Spleen (tissue), 11 donors: ENCODE data around the gene AGAP2. TPM values are rescaled to one million over a fixed set of nuclear protein-coding genes. Genes with fewer than 3 reads are reported as not detected.

Experiments used
- DNase-seq: peaks from one replicate; pipeline ENCODE4 v3.0.0-alpha.2; 2020
- H3K27ac ChIP-seq, 8 donors: fragments of 200-600 bp; sonication (generic) in 7 of 8; 1 replicate in 4 of 8; 2 replicates in 4 of 8; pipeline versions ENCODE4 v1.5.0 to v1.8.0; 2016 to 2021; ENCODE audit warnings: inconsistent platforms in 4 of 8, mild to moderate bottlenecking in 4 of 8, moderate library complexity in 1 of 8
- H3K27me3 ChIP-seq, 7 donors: fragments of 200-600 bp; sonication (generic) in 6 of 7; replicated peaks in 1 of 7; 1 replicate in 4 of 7; 2 replicates in 3 of 7; pipeline versions ENCODE4 v1.5.0 to v1.8.0; 2016 to 2021; ENCODE audit warnings: inconsistent platforms in 3 of 7, mild to moderate bottlenecking in 1 of 7
- H3K36me3 ChIP-seq, 6 donors: fragments of 200-600 bp; sonication (generic) in 5 of 6; 1 replicate in 4 of 6; 2 replicates in 2 of 6; pipeline versions ENCODE4 v1.5.0 to v1.8.0; 2016 to 2021; ENCODE audit warnings: inconsistent platforms in 2 of 6
- H3K4me1 ChIP-seq, 6 donors: fragments of 200-600 bp; sonication (generic) in 5 of 6; 1 replicate in 3 of 6; 2 replicates in 3 of 6; pipeline versions ENCODE4 v1.5.0 to v1.8.0; 2016 to 2021; ENCODE audit warnings: inconsistent platforms in 3 of 6
- H3K4me3 ChIP-seq, 8 donors: fragments of 200-600 bp; sonication (generic) in 7 of 8; 1 replicate in 4 of 8; 2 replicates in 4 of 8; pipeline versions ENCODE4 v1.5.0 to v1.8.0; 2016 to 2021; ENCODE audit warnings: inconsistent platforms in 4 of 8, mild to moderate bottlenecking in 4 of 8, moderate library complexity in 2 of 8
- H3K9me3 ChIP-seq, 8 donors: fragments of 200-600 bp; sonication (generic) in 7 of 8; 1 replicate in 4 of 8; 2 replicates in 4 of 8; pipeline versions ENCODE4 v1.5.0 to v1.8.0; 2016 to 2021; ENCODE audit warnings: inconsistent platforms in 4 of 8
- CTCF ChIP-seq, 11 experiments: fragments of 200-600 bp in 7 of 11; fragments of 450-650 bp in 4 of 11; sonication (generic) in 4 of 11; IDR thresholded peaks in 8 of 11; conservative IDR thresholded peaks in 3 of 11; 1 replicate in 7 of 11; 2 replicates in 4 of 11; pipeline versions ENCODE4 v1.4.0 to v1.8.0; 2016 to 2021; ENCODE audit warnings: antibody characterized with exemption in 11 of 11, inconsistent platforms in 4 of 11, mild to moderate bottlenecking in 1 of 11
- POLR2A ChIP-seq, 3 donors: fragments of 450-650 bp; IDR thresholded peaks; one replicate each; pipeline ENCODE4 v1.5.1; 2017; ENCODE audit warnings: antibody characterized with exemption in 3 of 3, mild to moderate bottlenecking in 1 of 3
- POLR2AphosphoS5 ChIP-seq, 3 donors: sonication (generic); formaldehyde crosslinking; IDR thresholded peaks; one replicate each; pipeline ENCODE4 v1.5.1; 2017; ENCODE audit warnings: antibody characterized with exemption in 3 of 3
- WGBS, 5 donors: extraction: QIAGEN DNeasy Blood & Tissue Kit in 3 of 5; methylation state at CpG; one replicate each; pipeline versions ENCODE4 v1.1.5 to v1.1.7; 2013 to 2018; 5-methylcytosine and 5-hydroxymethylcytosine counted together
- intact Hi-C: fragments of 100-400 bp; cut with DNase I; formaldehyde crosslinking; loops from one replicate; pipeline ENCODE4 v1.15.0; 2023; ENCODE audit warnings: low total_unique reads
- polyA plus RNA-seq, 3 donors: library from polyadenylated mRNA; stranded (reverse); fragments of 200-250 nt; gene quantifications; one replicate each; pipeline ENCODE4 v1.2.1, GENCODE V29; 2013
- total RNA-seq, 7 donors: library from RNA; depleted of rRNA in 3 of 7; stranded (reverse); fragments of >200 nt in 3 of 7; fragmentation: NEBNext Ultra II Directional in 4 of 7; extraction: Animal tissue kit (Norgen Biotek cat#: 25700) in 4 of 7; gene quantifications; one replicate each; pipeline versions ENCODE4 v1.1.0 to v1.2.1, GENCODE V29; 2016 to 2021
- donor health status: healthy with polysubstance abuse.
- donor health status: DM: no; HTN: no; CAD: no; lungs with moderate emphysema.
- donor health status: DM: no; HTN: no; CAD: no.
- donor health status: Bipolar disorder and iron deficiency.
- donor health status: healthy.
- donor health status: DM: no; HTN: no; CAD: no.
- donor health status: DM: yes; HTN: yes; CAD: no.

AGAP2 gene
- total and polyA plus RNA-seq, 10 donors: 5.5 to 21.8 (median 19.2) TPM

GRCh38 chr12:57760347-57760982, 21.9 kb upstream of the AGAP2 start:
- H3K27me3 ChIP-seq: peaks cover 4 to 24% (median 17%) of the 10 kb centered on the region in 7 donors
- no peak overlapping the region for H3K27ac ChIP-seq
- no peak for DNase-seq
- peaks cover 0 to 23% (median 19%) of the 10 kb centered on the region in 6 donors for H3K36me3 ChIP-seq
- no peaks in the 10 kb centered on the region for H3K9me3 ChIP-seq
- intact Hi-C loops: no loop called here
- TF ChIP-seq POLR2AphosphoS5 (IDR thresholded peaks at IDR 0.05) (no peak), POLR2A (IDR thresholded peaks at IDR 0.05) (no peak), CTCF (IDR thresholded peaks at IDR 0.05 in 8 of 11, conservative IDR thresholded peaks at IDR 0.05 in 3 of 11) (no peak)
- H3K4me1 ChIP-seq: peaks cover 20 to 50% (median 29%) of the 10 kb centered on the region in 6 donors
- WGBS, 5 donors: 78 to 92% (median 90%) methylated on average over 3 of the region's 3 CpGs
- H3K4me3 ChIP-seq: no peak overlapping the region

GRCh38 chr12:57759360-57759980, 20.9 kb upstream of the AGAP2 start:
- no peaks in the 10 kb centered on the region for H3K9me3 ChIP-seq
- TF ChIP-seq POLR2AphosphoS5 (IDR thresholded peaks at IDR 0.05) (no peak), CTCF (IDR thresholded peaks at IDR 0.05 in 8 of 11, conservative IDR thresholded peaks at IDR 0.05 in 3 of 11) (peak in 7 of 11 experiments; percentile 22 to 59 (median 40))
- peaks cover 11 to 45% (median 22%) of the 10 kb centered on the region in 6 donors for H3K4me1 ChIP-seq
- no peak for DNase-seq
- intact Hi-C loops: no loop called here
- WGBS, 5 donors: 37 to 48% (median 41%) methylated on average over 3 of the region's 3 CpGs
- H3K36me3 ChIP-seq: peaks cover 0 to 23% (median 19%) of the 10 kb centered on the region in 6 donors
- peaks cover 0 to 24% (median 7%) of the 10 kb centered on the region in 7 donors for H3K27me3 ChIP-seq
- no peak overlapping the region for H3K4me3 ChIP-seq
- H3K27ac ChIP-seq: no peak overlapping the region

GRCh38 chr12:57758552-57759359, 20.2 kb upstream of the AGAP2 start:
- H3K4me1 ChIP-seq: peaks cover 11 to 47% (median 27%) of the 10 kb centered on the region in 6 donors
- WGBS, 5 donors: 89 to 97% (median 94%) methylated on average over 15 to 25 of the region's 25 CpGs
- H3K4me3 ChIP-seq: no peak overlapping the region
- no peak for TF ChIP-seq CTCF (IDR thresholded peaks at IDR 0.05 in 8 of 11, conservative IDR thresholded peaks at IDR 0.05 in 3 of 11)
- no peak for TF ChIP-seq POLR2A (IDR thresholded peaks at IDR 0.05)
- TF ChIP-seq POLR2AphosphoS5 (IDR thresholded peaks at IDR 0.05): peak in 1 of 3 donors; percentile 21
- intact Hi-C loops: no loop called here
- no peak for DNase-seq
- peaks cover 0 to 17% (median 0%) of the 10 kb centered on the region in 7 donors for H3K27me3 ChIP-seq
- H3K9me3 ChIP-seq: no peaks in the 10 kb centered on the region
- H3K36me3 ChIP-seq: peaks cover 0 to 23% (median 19%) of the 10 kb centered on the region in 6 donors
- no peak overlapping the region for H3K27ac ChIP-seq
